GM18508 (cell line): ENCODE data around the gene CPNE1.

Source experiments
- ATAC-seq: cut with Tn5 transposase; IDR thresholded peaks from one replicate; pipeline ENCODE4 v1.9.1; 2021; ENCODE audit warnings: moderate number of reproducible peaks; ENCODE audit not compliant: insufficient read depth, unreplicated experiment

The CPNE1 gene

DNA sequence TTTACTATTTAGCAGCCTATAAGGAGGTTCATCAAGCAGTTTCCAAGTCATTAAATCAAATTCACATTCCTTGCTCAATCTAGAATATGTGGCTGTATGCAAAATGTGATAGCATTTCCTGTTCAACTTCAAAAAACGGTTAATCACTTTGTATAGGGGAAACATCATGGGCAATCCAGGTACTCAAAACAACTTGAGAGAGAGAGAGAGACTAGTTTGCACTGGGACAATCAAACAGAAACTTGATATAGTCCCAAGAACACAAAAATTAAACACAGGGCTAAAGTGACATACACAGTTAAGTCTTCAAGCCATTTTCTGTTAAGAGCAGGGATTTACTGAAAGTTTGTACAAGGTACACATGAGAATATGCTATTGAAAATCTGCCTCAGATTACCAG is 7.4 kb downstream of the CPNE1 start:
- no peak for ATAC-seq

DNA sequence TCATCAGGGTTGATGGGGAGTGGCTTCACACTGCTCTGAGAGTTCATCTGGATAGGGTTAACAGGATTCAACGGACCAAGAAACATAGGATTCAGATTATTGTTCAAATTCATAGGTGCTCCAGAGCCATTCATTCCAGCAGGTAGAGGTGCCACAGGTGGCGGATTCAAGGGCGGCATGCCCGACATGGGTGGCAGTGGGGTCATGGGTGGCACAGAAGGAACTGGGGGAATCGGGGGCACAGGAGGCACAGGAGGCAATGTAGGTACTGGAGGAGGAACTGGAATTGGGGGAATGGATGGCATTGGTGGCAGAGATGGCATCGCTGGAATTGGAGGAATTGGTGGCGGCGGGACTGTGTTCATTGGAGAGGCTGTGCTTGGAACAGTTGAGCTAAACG is 10.3 kb downstream of the CPNE1 start:
- no peak for ATAC-seq

DNA sequence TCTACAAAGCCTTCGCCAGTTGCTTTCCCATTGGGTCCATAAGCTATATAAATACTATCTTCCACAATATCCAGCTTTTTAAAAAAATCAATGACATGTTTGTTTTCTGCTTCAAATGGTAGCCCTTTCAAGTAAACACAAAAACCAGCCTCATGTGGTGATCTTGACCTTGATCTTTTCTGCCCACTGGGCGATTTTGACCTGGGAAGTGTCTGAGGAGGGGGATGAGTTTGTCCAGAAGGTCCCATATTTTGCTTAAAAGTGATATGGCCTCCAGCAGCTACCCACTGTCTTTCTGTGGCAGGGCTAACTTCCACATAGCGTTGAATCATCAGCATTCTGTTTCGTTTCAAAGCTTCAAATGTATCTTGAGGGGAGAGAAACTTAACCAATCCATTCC is 10.8 kb downstream of the CPNE1 start:
- no peak for ATAC-seq

DNA sequence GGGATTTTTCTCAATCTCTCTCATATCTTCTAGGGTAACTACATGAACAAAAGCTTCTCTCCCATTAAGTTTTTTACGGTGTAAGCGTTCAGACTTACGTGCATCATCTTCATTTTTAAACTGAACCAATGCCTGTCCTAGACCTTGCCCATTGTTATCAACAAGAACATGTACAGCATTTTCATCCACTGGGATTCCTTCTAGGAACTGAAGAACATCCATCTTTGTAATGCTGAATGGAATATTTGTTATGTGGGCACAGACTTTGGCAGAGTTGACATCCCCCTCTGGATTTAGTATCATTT is 11.3 kb downstream of the CPNE1 start:
- no peak for ATAC-seq

- no peak for ATAC-seq
These were observed 11.9 kb downstream of the CPNE1 start for GRCh38 chr20:35652641-35653429.

GRCh38 chr20:35651958-35652357 is 12.7 kb downstream of the CPNE1 start:
- ATAC-seq, result no peak

DNA sequence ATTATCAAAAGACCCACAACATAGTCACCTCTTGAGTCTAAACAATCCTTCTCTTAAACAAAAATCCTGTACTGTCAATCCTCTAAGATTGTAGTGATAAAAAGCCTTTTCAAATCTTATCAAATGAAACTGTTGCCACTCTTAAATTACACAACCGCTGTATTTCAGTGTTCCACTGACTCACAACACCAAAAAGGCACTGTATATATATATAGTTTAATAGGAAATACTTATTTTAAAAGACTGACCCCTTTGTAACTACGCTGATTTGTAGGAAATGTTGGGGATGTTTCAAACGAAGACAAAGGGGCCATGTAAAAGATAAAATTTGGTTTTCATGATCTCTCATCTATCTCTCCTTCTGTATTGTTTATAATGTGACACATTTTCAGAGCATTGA is 14.1 kb downstream of the CPNE1 start:
- ATAC-seq, result no peak

- ATAC-seq, result no peak
These were observed 15.9 kb downstream of the CPNE1 start for GRCh38 chr20:35648836-35649235.

DNA sequence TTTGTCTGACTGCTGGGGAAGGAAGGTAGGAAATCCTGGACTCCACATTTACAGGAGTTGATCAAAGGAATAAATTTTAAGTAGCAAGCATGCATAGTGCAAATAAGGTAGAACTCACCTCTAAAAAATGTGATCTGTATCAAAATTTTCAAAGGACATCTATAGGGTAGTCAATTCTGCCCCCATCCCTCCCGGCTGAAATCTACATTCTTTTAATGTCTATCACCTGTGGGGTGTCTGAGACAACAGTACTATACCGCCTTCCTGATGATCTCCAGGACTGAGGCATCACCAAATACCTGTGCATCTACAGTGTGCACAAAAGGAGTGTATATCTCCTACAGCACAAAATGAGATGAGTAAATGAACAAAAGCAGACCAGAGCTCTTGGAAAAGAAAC is 19.9 kb downstream of the CPNE1 start:
- no peak for ATAC-seq

- no peak for ATAC-seq
These were observed 21.7 kb downstream of the CPNE1 start for GRCh38 chr20:35643045-35643444.

- ATAC-seq, result no peak
These were observed 23.0 kb downstream of the CPNE1 start for GRCh38 chr20:35641743-35642142.

DNA sequence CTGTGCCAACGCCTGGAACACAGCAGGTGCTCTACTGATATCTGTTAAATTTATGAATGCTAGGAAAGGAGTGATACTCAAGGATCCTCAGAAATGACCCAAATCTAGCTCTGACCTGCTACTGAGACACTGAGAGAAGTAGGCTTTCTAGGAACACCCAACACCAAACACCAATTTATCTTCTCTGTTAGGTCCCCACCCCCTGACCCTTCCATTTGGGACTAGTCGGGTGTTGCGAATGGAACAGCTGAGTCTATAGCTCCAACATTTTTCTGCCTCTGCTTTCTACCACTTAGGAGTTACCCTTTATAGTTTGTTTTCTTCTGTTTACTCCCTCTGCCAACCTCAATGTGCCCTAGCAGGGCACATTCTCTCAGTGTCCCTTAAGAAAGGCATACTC is 24.0 kb downstream of the CPNE1 start:
- ATAC-seq, result no peak

- no peak for ATAC-seq
These were observed 25.9 kb downstream of the CPNE1 start for GRCh38 chr20:35638751-35639150.

DNA sequence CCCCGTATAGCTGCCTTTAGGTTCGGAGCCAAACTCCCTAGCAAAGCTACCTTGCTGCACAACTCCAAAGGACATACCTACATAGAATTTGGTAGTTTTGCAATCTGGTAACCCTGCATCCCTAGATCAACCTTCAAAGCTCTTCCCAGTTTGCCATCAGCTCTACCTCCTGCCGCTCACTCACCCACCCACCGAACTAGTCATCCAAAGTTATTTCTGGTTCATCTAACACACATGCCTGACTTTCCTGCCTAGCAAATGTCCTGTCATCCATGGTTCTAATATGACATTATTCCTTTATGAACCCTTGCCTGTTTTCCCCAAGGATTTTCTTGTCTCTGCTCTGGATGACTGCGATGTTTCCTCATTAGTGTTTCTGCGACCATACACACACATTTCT is 27.4 kb downstream of the CPNE1 start:
- ATAC-seq, result no peak

- ATAC-seq, result no peak
These were observed 28.6 kb downstream of the CPNE1 start for GRCh38 chr20:35636095-35636494.

- ATAC-seq, result no peak
These were observed 29.0 kb downstream of the CPNE1 start for GRCh38 chr20:35635652-35636051.

DNA sequence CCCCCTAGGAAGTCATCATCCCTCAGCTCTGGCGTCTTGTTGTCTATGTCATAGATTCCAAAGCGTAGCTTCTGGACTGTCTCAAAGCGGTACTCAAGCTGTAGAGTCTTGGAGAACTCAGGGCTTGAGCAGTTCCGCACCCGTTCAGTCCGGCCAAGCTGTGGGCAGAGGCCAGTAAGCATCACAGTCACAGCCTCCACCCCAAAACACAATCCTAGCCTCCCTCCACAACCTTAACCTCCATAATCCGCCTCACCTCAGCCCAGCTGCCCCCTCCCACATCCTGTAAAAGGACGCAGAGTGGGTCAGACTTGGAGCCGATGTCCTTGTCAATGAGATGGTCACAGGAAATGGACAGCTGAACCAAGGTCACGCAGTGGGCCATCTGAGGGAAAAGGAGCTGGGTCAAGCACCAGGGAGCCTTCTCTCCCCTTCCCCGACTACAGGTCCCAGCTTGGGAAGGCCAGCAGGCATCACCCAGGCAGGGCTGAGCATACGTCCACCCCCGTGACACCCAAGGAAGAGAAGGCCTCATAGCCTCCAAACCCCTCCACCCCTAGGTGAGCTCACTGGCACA is 32.1 kb downstream of the CPNE1 start:
- ATAC-seq, result no peak

DNA sequence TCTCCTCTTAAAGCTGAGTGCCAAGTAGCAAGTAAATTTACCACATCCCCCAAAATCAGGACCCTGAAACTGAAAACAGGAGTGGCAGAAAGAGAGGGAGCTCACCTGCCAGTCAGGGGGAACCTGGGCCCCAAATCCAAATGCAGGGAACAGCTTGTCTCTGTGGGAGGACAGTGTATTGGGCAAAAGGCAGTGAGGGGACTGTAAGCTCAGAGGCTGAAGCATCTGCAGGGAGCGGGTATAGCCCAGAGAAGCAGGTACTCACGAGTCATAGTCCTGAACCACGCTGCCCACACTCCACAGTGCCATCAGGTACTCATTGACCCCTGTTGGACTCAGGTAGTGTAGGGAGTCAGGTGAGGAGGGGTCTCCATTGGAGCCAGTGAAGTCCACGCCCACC is 34.1 kb downstream of the CPNE1 start:
- ATAC-seq, result no peak

DNA sequence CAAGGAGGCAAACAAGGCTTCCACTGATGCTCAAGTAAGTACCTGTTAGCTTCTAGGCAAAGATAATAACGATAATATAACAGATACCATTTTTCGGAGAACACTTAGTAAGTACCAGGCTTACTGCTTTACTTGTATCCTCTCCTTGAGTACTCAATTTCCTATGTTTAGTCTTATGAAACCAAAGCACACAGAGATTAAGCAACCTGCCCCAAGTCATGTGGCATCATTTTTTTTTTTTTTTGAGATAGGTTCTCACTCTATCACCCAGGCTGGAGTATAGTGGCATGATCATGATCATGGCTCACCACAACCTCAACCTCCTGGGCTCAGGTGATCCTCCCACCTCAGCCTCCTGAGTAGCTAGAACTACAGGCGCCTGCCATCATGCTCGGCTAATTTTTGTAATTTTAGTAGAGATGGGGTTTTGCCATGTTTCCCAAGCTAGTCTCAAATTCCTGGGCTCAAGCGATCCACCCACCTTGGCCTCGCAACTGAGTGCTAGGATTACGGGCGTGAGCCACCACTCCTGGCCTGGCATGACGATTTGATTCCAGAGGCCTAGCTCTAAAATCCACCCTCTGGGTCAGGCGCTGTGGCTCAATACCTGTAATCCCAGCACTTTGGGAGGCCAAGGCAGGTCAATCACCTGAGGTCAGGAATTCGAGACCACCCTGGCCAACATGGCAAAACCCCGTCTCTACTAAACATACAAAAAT is 35.1 kb downstream of the CPNE1 start:
- ATAC-seq, result no peak

DNA sequence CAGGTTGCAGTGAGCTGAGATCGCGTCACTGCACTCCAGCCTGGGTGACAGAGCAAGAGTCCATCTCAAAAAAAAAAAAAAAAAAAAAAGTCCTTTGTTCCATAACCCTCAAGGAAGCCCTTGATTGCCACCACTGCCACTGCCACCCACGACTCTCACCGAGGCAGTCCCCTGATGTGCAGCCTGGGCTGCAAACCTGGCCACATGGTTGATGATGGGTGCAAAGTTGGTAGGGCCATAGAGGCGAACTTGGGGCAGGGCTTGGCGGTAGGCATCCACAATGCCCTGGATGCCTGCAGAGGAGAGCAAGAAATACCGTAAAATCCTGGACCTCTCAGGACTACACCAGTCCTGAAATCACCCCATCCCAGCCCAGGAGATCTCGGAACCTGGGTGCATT is 37.6 kb downstream of the CPNE1 start:
- ATAC-seq, result no peak

- ATAC-seq, result no peak
These were observed 38.2 kb downstream of the CPNE1 start for GRCh38 chr20:35626386-35627001.
